Body of pancreas (tissue), 4 donors: Measurements from ENCODE around the gene GPSM3.

Experiments
- CTCF ChIP-seq, 7 experiments: fragments of 450-650 bp in 4 of 7; fragments of 200-600 bp in 3 of 7; sonication (generic) in 3 of 7; IDR thresholded peaks; one replicate each; pipeline ENCODE4 v1.5.1; 2016 to 2019; ENCODE audit warnings: antibody characterized with exemption in 7 of 7
- POLR2A ChIP-seq, 3 donors: fragments of 450-650 bp; IDR thresholded peaks; one replicate each; pipeline ENCODE4 v1.6.1; 2016; ENCODE audit warnings: antibody characterized with exemption in 3 of 3, mild to moderate bottlenecking in 2 of 3

DNA sequence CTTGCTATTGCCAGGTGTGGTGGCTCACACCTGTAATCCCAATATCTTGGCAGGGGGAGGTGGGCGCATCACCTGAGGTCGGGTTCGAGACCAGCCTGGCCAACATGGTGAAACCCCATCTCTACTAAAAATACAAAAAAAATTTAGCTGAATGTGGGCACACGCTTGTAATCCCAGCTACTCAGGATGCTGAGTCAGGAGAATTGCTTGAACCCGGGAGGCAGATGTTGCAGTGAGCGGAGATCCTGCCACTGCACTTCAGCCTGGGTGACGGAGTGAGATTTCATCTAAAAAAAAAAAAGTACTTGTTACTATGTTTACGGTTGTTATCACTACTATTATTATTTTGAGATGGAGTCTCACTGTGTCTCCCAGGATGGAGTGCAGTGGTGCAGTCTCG, 35.6 kb downstream of the GPSM3 start:
- TF ChIP-seq CTCF (IDR thresholded peaks at IDR 0.05) (no peak), POLR2A (IDR thresholded peaks at IDR 0.05) (no peak)
